Measurements from ENCODE around the gene MEI1.
A peak's percentile ranks its signal among the peaks of the same experiment; 100 is the strongest.
"Not testable (repeated sequence)": the region's sequence is repeated elsewhere in the genome, so short reads cannot be mapped to it uniquely, and the experiment has no call there.

The MEI1 gene

GRCh38 chr22:41697126-41697775, 2.1 kb upstream of the MEI1 start:
- H3K27ac Mint-ChIP-seq = no peak overlapping the region
- H3K4me1 Mint-ChIP-seq = peaks cover 14% of the 10 kb centered on the region
- peak overlapping the region; percentile 38 for H3K4me3 Mint-ChIP-seq
- peaks cover 12% of the 10 kb centered on the region for H3K36me3 Mint-ChIP-seq
- H3K9me3 Mint-ChIP-seq = no peaks in the 10 kb centered on the region
- ATAC-seq (peak; percentile 78), DNase-seq (ENCODE audit: low spot score in 2 of 2) (peak; percentile 95 to 97)

- Mint-ChIP-seq H3K9me3 (no peaks in the 10 kb centered on the region), H3K4me3 (no peak overlapping the region), H3K4me1 (peaks cover 14% of the 10 kb centered on the region), H3K27ac (no peak overlapping the region), H3K36me3 (peaks cover 12% of the 10 kb centered on the region)
- no peak for ATAC-seq
- DNase-seq (ENCODE audit: low spot score in 2 of 2) = no peak
Observed at GRCh38 chr22:41700108-41700364, 733 bp downstream of the MEI1 start.

DNA sequence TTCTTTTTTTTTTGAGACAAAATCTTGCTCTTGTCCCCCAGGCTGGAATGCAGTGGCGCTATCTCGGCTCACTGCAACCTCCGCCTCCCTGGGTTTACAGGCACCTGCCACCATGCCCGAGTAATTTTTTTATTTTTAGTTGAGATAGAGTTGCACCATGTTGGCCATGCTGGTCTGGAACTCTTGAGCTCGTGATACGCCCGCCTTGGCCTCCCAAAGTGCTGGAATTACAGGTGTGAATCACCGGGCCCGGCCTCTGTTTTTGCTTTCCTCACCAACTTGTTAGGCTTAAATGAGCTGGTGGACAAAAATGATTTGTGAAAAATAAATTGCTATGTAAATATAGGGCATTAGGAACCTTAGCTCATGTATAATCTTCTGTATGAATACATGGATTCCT, 3.5 kb downstream of the MEI1 start:
- ATAC-seq = no peak
- no peaks in the 10 kb centered on the region for H3K9me3 Mint-ChIP-seq
- peaks cover 6% of the 10 kb centered on the region for H3K4me1 Mint-ChIP-seq
- no peak overlapping the region for H3K27ac Mint-ChIP-seq
- no peak for DNase-seq (ENCODE audit: low spot score in 2 of 2)
- H3K36me3 Mint-ChIP-seq = peaks cover 6% of the 10 kb centered on the region
- no peak overlapping the region for H3K4me3 Mint-ChIP-seq

- Mint-ChIP-seq H3K27ac (no peak overlapping the region), H3K4me3 (no peak overlapping the region), H3K4me1 (no peaks in the 10 kb centered on the region), H3K9me3 (no peaks in the 10 kb centered on the region), H3K36me3 (no peaks in the 10 kb centered on the region)
- DNase-seq (ENCODE audit: low spot score in 2 of 2) (no peak), ATAC-seq (no peak)
Observed at GRCh38 chr22:41709341-41709740, 10.0 kb downstream of the MEI1 start.

DNA sequence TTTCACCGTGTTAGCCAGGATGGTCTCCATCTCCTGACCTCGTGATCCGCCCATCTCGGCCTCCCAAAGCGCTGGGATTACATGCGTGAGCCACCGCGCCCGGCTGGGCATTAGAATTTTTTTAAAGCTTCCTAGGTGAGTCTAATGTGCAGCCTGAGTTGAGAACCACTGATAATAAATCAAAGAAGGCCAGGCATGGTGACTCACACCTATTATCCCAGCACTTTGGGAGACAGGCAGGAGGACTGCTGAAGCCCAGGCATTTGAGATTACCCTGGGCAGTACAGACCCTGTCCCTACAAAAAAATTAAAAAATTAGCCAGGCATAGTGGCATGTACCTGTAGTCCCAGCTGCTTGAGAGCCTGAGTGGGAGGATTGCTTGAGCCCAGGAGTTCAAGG, 13.7 kb downstream of the MEI1 start:
- DNase-seq (ENCODE audit: low spot score in 2 of 2) = no peak
- no peak overlapping the region for H3K4me3 Mint-ChIP-seq

GRCh38 chr22:41722496-41722895, 23.2 kb downstream of the MEI1 start:
- no peak overlapping the region for H3K4me3 Mint-ChIP-seq
- H3K9me3 Mint-ChIP-seq = no peaks in the 10 kb centered on the region
- no peak overlapping the region for H3K27ac Mint-ChIP-seq
- H3K4me1 Mint-ChIP-seq = no peaks in the 10 kb centered on the region
- ATAC-seq (no peak), DNase-seq (ENCODE audit: low spot score in 2 of 2) (no peak)
- H3K36me3 Mint-ChIP-seq = no peaks in the 10 kb centered on the region

More for the DNA sequence above, 13.7 kb downstream of the MEI1 start:
- Mint-ChIP-seq H3K36me3 (no peaks in the 10 kb centered on the region), H3K9me3 (no peaks in the 10 kb centered on the region), H3K27ac (no peak overlapping the region), H3K4me1 (no peaks in the 10 kb centered on the region)
- ATAC-seq = no peak

GRCh38 chr22:41725510-41726110, 26.3 kb downstream of the MEI1 start:
- no peaks in the 10 kb centered on the region for H3K36me3 Mint-ChIP-seq
- peak overlapping the region; percentile 54 for H3K27ac Mint-ChIP-seq
- H3K9me3 Mint-ChIP-seq = no peaks in the 10 kb centered on the region
- DNase-seq (ENCODE audit: low spot score in 2 of 2) (no peak), ATAC-seq (peak; percentile 50)
- no peak overlapping the region for H3K4me3 Mint-ChIP-seq
- no peaks in the 10 kb centered on the region for H3K4me1 Mint-ChIP-seq

GRCh38 chr22:41731609-41732008, 32.3 kb downstream of the MEI1 start:
- Mint-ChIP-seq H3K4me3 (no peak overlapping the region), H3K36me3 (no peaks in the 10 kb centered on the region), H3K9me3 (no peaks in the 10 kb centered on the region), H3K4me1 (no peaks in the 10 kb centered on the region), H3K27ac (peak overlapping the region; percentile 9)
- no peak for DNase-seq (ENCODE audit: low spot score in 2 of 2)
- ATAC-seq = no peak

- Mint-ChIP-seq H3K4me3 (no peak overlapping the region), H3K36me3 (no peaks in the 10 kb centered on the region), H3K4me1 (no peaks in the 10 kb centered on the region), H3K27ac (peak overlapping the region; percentile 9), H3K9me3 (no peaks in the 10 kb centered on the region)
- DNase-seq (ENCODE audit: low spot score in 2 of 2) = no peak
- no peak for ATAC-seq
Observed at GRCh38 chr22:41732096-41732772, 32.9 kb downstream of the MEI1 start.

- H3K4me3 Mint-ChIP-seq; H3K9me3 Mint-ChIP-seq; H3K36me3 Mint-ChIP-seq; ATAC-seq; DNase-seq (ENCODE audit: low spot score in 2 of 2); H3K4me1 Mint-ChIP-seq; H3K27ac Mint-ChIP-seq: not testable (repeated sequence)
Observed at GRCh38 chr22:41733241-41733640, 33.9 kb downstream of the MEI1 start.

DNA sequence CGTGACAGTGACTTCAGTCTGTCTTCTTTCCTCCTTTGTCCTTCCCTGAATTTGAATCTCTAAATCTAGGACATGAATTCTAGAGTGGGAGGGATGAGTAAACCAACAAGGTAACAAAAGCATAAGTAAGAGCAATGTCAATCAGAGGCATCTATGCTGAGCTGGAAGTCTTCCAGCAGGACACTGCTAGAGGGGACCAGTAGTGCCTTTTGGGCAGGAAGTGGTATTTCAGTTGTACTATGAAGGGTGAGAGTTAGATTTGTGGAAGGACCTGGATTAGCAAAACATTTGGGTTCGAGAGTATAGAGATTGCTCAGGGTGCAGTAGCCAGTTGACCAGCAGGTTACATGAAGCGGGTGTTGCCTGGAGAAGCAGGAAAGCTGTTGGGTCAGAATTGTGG, 40.3 kb downstream of the MEI1 start:
- peaks cover 8% of the 10 kb centered on the region for H3K4me1 Mint-ChIP-seq
- peak overlapping the region; percentile 29 for H3K27ac Mint-ChIP-seq
- no peak overlapping the region for H3K4me3 Mint-ChIP-seq
- H3K36me3 Mint-ChIP-seq = no peaks in the 10 kb centered on the region
- DNase-seq (ENCODE audit: low spot score in 2 of 2) (no peak), ATAC-seq (peak; percentile 24)
- no peaks in the 10 kb centered on the region for H3K9me3 Mint-ChIP-seq

GRCh38 chr22:41742918-41743317, 43.6 kb downstream of the MEI1 start:
- Mint-ChIP-seq H3K4me1 (peaks cover 16% of the 10 kb centered on the region), H3K36me3 (no peaks in the 10 kb centered on the region), H3K27ac (no peak overlapping the region), H3K4me3 (no peak overlapping the region), H3K9me3 (no peaks in the 10 kb centered on the region)
- ATAC-seq (no peak), DNase-seq (ENCODE audit: low spot score in 2 of 2) (no peak)

GRCh38 chr22:41745968-41746367, 46.7 kb downstream of the MEI1 start:
- peaks cover 16% of the 10 kb centered on the region for H3K4me1 Mint-ChIP-seq
- no peaks in the 10 kb centered on the region for H3K36me3 Mint-ChIP-seq
- H3K4me3 Mint-ChIP-seq = no peak overlapping the region
- DNase-seq (ENCODE audit: low spot score in 2 of 2) (no peak), ATAC-seq (no peak)
- no peaks in the 10 kb centered on the region for H3K9me3 Mint-ChIP-seq
- no peak overlapping the region for H3K27ac Mint-ChIP-seq

- Mint-ChIP-seq H3K4me3 (no peak overlapping the region), H3K9me3 (no peaks in the 10 kb centered on the region), H3K36me3 (no peaks in the 10 kb centered on the region), H3K27ac (no peak overlapping the region), H3K4me1 (peaks cover 16% of the 10 kb centered on the region)
- peak; percentile 18 to 66 for DNase-seq (ENCODE audit: low spot score in 2 of 2)
- peak; percentile 85 for ATAC-seq
Observed at GRCh38 chr22:41746567-41747400, 47.5 kb downstream of the MEI1 start.

All from stimulated activated effector memory CD8-positive, alpha-beta T cell treated with anti-CD3 and anti-CD28 coated beads, Interleukin-12 subunit alpha, Interleukin-12 subunit beta, amount 100 ng/mL, for 72 hours (primary cell).